Progenitor cell of endocrine pancreas (in vitro differentiated cells): ENCODE measurements around the gene PTPRD. TPM values are rescaled to one million over a fixed set of nuclear protein-coding genes. Genes with fewer than 3 reads are reported as not detected.
"Not testable (repeated sequence)": the region's sequence is repeated elsewhere in the genome, so short reads cannot be mapped to it uniquely, and the experiment has no call there.

Source experiments
- DNase-seq: peaks from one replicate; pipeline ENCODE4 v3.0.0; 2021; ENCODE audit warnings: low spot score; ENCODE audit not compliant: unreplicated experiment
- H3K27ac Mint-ChIP-seq: 2 replicates; pipeline ENCODE4 v1.8.0; 2021; ENCODE audit warnings: mild to moderate bottlenecking, moderate library complexity, mixed read lengths
- H3K27me3 Mint-ChIP-seq: 2 replicates; pipeline ENCODE4 v1.8.0; 2021; ENCODE audit warnings: mixed read lengths
- H3K36me3 Mint-ChIP-seq: 2 replicates; pipeline ENCODE4 v1.8.0; 2022; ENCODE audit warnings: mixed read lengths; ENCODE audit not compliant: insufficient read depth
- H3K4me1 Mint-ChIP-seq: 2 replicates; pipeline ENCODE4 v1.8.0; 2021; ENCODE audit warnings: low read depth, mixed read lengths
- H3K4me3 Mint-ChIP-seq: 2 replicates; pipeline ENCODE4 v1.8.0; 2021; ENCODE audit warnings: low read depth, mild to moderate bottlenecking, moderate library complexity, mixed read lengths
- H3K9me3 Mint-ChIP-seq: 2 replicates; pipeline ENCODE4 v1.8.0; 2021; ENCODE audit warnings: low read depth, mixed read lengths
- total RNA-seq: library from RNA; stranded (reverse); gene quantifications from 2 replicates; pipeline ENCODE4 v1.2.1, GENCODE V29; 2021
- TF ChIP-seq, protein P1 (sequence below): fragments of 200-600 bp; sonication (generic); IDR thresholded peaks from one replicate; pipeline ENCODE4 v1.5.0; 2021; ENCODE audit warnings: antibody characterized with exemption, mild to moderate bottlenecking; ENCODE audit not compliant: unreplicated experiment

PTPRD gene
- total RNA-seq, 1 donor from 2014 or later = 124 TPM

DNA sequence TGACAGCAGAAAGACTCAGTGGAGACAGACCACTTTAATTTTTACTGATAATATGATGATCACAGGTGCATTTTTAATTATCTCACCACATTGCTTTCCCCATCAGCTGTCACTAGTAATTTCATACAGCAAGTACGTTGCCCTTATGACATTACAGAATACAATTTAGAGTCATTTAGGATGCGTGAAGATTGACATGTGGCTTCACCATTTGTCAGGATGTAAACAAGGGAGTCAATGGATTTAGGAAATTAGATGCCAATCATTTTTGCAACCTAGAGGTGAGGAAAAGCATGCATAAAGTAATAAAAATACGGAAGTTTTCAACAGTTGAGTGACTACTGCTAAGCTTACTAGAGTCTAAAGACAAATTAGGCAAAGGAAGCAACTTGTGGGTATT is 1129.6 kb downstream of the PTPRD start:
- H3K4me1 Mint-ChIP-seq = no peaks in the 10 kb centered on the region
- H3K27me3 Mint-ChIP-seq = no peaks in the 10 kb centered on the region

DNA sequence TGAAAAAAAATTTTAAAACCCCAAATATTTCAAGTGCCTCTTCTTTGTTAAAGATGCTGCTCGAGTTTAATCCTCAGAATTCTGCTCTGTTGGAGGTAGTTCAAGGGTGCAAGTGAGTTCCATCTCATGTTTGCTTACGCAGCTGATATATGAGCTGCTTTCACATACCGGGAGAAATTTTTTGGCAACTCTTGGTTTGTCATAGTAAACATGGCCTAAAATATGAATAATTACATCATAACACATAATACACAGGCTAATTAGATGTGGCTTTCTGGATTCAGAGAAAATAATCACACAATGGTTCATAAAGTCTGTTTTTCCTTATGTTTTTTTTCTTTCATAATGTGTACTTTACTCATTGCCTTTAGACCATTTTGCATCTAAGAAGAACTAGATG is 1134.1 kb downstream of the PTPRD start:
- Mint-ChIP-seq H3K27ac (no peak overlapping the region), H3K4me1 (no peaks in the 10 kb centered on the region), H3K4me3 (no peak overlapping the region), H3K9me3 (no peaks in the 10 kb centered on the region), H3K36me3 (no peaks in the 10 kb centered on the region), H3K27me3 (no peaks in the 10 kb centered on the region)
- no peak for DNase-seq
- TF ChIP-seq, protein P1, sequence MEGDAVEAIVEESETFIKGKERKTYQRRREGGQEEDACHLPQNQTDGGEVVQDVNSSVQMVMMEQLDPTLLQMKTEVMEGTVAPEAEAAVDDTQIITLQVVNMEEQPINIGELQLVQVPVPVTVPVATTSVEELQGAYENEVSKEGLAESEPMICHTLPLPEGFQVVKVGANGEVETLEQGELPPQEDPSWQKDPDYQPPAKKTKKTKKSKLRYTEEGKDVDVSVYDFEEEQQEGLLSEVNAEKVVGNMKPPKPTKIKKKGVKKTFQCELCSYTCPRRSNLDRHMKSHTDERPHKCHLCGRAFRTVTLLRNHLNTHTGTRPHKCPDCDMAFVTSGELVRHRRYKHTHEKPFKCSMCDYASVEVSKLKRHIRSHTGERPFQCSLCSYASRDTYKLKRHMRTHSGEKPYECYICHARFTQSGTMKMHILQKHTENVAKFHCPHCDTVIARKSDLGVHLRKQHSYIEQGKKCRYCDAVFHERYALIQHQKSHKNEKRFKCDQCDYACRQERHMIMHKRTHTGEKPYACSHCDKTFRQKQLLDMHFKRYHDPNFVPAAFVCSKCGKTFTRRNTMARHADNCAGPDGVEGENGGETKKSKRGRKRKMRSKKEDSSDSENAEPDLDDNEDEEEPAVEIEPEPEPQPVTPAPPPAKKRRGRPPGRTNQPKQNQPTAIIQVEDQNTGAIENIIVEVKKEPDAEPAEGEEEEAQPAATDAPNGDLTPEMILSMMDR = no peak

More for the DNA sequence above, 1129.6 kb downstream of the PTPRD start:
- no peak for DNase-seq
- TF ChIP-seq, protein P1 = no peak
- H3K36me3 Mint-ChIP-seq = no peaks in the 10 kb centered on the region
- no peaks in the 10 kb centered on the region for H3K9me3 Mint-ChIP-seq
- no peak overlapping the region for H3K27ac Mint-ChIP-seq
- no peak overlapping the region for H3K4me3 Mint-ChIP-seq

DNA sequence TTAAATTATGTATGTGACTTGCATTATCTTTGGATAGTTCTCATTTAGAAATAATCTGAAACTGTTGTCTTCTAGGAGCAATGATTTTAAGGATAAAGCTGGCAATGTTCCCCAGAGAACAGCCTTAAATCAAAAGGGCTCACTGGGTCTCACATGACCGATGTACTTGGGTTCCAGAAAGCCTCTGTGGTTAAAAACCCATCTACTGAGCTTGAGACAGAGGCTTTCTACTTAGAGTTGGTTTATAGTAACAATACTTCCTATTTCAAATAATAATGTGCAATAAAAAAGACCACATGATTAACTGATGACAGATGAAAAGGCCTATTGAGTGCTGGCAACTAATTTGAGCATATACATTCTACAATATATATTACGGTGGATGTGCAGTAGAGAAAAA is 1143.5 kb downstream of the PTPRD start:
- H3K27me3 Mint-ChIP-seq = no peaks in the 10 kb centered on the region
- TF ChIP-seq, protein P1 = no peak

DNA sequence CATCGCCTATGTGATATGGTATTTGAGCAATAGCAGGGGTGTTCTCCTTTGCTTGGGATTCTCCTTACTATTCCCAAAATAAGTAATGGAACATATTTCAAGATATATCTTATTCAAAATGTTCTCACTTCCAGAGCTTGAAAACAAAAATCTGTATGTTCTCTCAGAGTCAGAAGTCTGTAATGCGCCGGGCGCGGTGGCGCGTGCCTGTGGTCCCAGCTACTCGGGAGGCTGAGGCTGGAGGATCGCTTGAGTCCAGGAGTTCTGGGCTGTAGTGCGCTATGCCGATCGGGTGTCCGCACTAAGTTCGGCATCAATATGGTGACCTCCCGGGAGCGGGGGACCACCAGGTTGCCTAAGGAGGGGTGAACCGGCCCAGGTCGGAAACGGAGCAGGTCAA is 1170.9 kb downstream of the PTPRD start:
- DNase-seq, H3K27me3 Mint-ChIP-seq, H3K9me3 Mint-ChIP-seq, H3K4me3 Mint-ChIP-seq, H3K27ac Mint-ChIP-seq, H3K36me3 Mint-ChIP-seq, H3K4me1 Mint-ChIP-seq: not testable (repeated sequence)

More for the DNA sequence above, 1143.5 kb downstream of the PTPRD start:
- DNase-seq = no peak
- Mint-ChIP-seq H3K4me3 (no peak overlapping the region), H3K9me3 (no peaks in the 10 kb centered on the region), H3K36me3 (no peaks in the 10 kb centered on the region), H3K27ac (no peak overlapping the region), H3K4me1 (no peaks in the 10 kb centered on the region)

DNA sequence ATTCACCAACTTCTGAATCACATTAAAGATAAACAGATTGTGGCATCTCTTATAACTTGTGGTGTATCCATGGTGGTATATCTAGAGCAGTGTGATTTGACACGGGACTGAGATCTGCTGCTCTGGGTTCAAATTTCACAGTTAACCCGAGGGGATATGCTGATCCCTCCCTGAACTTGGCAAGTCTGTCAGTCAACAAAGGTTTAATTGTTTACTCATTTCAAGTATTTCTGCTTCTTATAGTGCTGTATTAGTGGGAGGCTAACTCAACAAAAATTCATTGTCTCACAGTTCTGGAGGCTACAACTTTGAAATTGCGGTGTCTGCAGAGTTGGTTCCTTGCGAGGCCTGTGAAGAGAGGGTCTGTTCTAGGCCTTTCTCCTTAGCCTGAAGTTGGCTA is 1175.2 kb downstream of the PTPRD start:
- Mint-ChIP-seq H3K36me3 (no peaks in the 10 kb centered on the region), H3K9me3 (no peaks in the 10 kb centered on the region), H3K27ac (no peak overlapping the region), H3K4me1 (peaks cover 1% of the 10 kb centered on the region), H3K27me3 (no peaks in the 10 kb centered on the region), H3K4me3 (no peak overlapping the region)
- no peak for DNase-seq
- TF ChIP-seq, protein P1 = no peak

DNA sequence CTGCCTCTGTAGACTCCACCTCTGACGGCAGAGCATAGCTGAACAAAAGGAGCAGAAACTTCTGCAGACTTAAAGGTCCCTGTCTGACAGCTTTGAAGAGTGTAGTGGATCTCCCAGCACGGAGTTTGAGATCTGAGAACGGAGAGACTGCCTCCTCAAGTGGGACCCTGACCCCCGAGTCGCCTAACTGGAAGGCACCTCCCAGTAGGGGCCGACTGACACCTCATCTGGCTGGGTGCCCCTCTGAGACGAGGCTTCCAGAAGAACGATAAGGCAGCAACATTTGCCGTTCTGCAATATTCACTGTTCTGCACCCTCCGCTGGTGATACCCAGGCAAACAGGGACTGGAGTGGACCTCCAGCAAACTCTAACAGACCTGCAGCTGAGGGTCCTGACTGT is 1186.3 kb downstream of the PTPRD start:
- H3K4me1 Mint-ChIP-seq, H3K27me3 Mint-ChIP-seq, H3K27ac Mint-ChIP-seq, DNase-seq, H3K4me3 Mint-ChIP-seq, H3K36me3 Mint-ChIP-seq, H3K9me3 Mint-ChIP-seq: not testable (repeated sequence)
